Measurements from ENCODE around the gene FUNDC2. TPM values are rescaled to one million over a fixed set of nuclear protein-coding genes. Genes with fewer than 3 reads are reported as not detected.

Gene FUNDC2
- total and polyA plus RNA-seq, 10 of the 15 experiments (the other 5 are each of a cell fraction or from before 2014, with no cell fraction given), result 70.5 to 353 (median 165) TPM

DNA sequence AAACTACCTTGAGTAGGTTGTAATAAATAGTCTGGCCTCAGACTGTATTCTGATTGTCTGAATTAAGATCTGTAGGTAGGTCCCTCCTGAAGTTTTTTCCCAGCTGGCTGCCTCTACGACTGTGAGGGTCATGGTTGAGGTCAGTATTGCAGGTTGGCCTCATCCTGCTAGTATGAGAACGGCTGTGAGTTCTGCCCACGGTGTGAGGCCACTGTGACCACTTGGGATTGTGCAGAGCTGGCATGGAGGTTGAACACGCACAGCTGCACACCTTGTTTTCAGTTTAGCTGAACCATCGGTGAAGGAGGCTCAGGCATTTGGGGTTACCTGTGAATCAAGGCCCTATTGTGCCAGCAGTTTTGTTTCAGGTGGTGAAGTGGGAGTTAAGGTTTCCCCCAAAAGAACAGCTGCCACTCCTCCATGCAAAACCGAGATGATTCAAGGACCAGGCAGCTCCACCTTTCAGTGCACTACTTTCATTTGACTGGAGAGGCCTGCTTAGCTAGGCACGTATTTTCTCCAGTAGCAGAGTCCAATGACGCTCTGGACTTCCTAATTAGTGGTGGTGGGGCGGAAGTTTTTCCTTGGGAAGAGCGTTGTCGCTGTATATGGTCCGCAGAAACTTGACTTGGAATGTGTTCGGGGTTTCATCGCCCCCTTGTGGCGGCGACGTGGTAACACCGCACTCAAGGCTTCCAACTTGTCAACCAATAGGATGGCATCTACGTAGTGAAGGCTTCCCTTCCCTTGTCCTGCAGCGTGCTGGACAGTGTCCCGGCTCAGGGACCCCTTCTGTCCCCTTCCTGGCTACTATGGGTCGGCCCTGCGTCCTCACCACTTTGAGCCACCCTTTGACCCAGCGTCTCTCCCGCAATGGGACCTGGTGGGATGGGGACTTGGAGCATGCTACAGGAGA lies 30.5 kb downstream of the FUNDC2 start (continued):
- TF ChIP-seq, protein P1, sequence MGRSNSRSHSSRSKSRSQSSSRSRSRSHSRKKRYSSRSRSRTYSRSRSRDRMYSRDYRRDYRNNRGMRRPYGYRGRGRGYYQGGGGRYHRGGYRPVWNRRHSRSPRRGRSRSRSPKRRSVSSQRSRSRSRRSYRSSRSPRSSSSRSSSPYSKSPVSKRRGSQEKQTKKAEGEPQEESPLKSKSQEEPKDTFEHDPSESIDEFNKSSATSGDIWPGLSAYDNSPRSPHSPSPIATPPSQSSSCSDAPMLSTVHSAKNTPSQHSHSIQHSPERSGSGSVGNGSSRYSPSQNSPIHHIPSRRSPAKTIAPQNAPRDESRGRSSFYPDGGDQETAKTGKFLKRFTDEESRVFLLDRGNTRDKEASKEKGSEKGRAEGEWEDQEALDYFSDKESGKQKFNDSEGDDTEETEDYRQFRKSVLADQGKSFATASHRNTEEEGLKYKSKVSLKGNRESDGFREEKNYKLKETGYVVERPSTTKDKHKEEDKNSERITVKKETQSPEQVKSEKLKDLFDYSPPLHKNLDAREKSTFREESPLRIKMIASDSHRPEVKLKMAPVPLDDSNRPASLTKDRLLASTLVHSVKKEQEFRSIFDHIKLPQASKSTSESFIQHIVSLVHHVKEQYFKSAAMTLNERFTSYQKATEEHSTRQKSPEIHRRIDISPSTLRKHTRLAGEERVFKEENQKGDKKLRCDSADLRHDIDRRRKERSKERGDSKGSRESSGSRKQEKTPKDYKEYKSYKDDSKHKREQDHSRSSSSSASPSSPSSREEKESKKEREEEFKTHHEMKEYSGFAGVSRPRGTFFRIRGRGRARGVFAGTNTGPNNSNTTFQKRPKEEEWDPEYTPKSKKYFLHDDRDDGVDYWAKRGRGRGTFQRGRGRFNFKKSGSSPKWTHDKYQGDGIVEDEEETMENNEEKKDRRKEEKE (IDR thresholded peaks at IDR 0.05), result no peak
- TF ChIP-seq IKZF1 (conservative IDR thresholded peaks at IDR 0.05) (peak; percentile 57), ESRRA (IDR thresholded peaks at IDR 0.05; ENCODE audit: low read length) (no peak), ASH2L (IDR thresholded peaks at IDR 0.05; ENCODE audit: borderline replicate concordance, low read depth) (no peak), RAD51 (IDR thresholded peaks at IDR 0.05) (no peak), SIN3A (IDR thresholded peaks at IDR 0.05; ENCODE audit: low read depth, low read length) (no peak), SMC3 (IDR thresholded peaks at IDR 0.05; ENCODE audit: borderline replicate concordance, low read length) (peak; percentile 63; the same call in 1 of the 2 replicates), SMAD5 (IDR thresholded peaks at IDR 0.05; ENCODE audit: low read depth) (no peak), GABPA (IDR thresholded peaks at IDR 0.05; ENCODE audit: low read depth) (no peak), ZZZ3 (IDR thresholded peaks at IDR 0.05; ENCODE audit: control insufficient read depth, insufficient read length, low read depth) (no peak), NFYB (IDR thresholded peaks at IDR 0.05; ENCODE audit: insufficient read depth, low read depth, low read length) (0 out of 2 replicates have a peak, but pooled peaks have one; percentile 18)
- TF ChIP-seq, protein P2, sequence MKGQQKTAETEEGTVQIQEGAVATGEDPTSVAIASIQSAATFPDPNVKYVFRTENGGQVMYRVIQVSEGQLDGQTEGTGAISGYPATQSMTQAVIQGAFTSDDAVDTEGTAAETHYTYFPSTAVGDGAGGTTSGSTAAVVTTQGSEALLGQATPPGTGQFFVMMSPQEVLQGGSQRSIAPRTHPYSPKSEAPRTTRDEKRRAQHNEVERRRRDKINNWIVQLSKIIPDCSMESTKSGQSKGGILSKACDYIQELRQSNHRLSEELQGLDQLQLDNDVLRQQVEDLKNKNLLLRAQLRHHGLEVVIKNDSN (IDR thresholded peaks at IDR 0.05; ENCODE audit: borderline replicate concordance, extremely low read length, insufficient read depth, low read depth, low read length), result no peak
- TF ChIP-seq, protein P3, sequence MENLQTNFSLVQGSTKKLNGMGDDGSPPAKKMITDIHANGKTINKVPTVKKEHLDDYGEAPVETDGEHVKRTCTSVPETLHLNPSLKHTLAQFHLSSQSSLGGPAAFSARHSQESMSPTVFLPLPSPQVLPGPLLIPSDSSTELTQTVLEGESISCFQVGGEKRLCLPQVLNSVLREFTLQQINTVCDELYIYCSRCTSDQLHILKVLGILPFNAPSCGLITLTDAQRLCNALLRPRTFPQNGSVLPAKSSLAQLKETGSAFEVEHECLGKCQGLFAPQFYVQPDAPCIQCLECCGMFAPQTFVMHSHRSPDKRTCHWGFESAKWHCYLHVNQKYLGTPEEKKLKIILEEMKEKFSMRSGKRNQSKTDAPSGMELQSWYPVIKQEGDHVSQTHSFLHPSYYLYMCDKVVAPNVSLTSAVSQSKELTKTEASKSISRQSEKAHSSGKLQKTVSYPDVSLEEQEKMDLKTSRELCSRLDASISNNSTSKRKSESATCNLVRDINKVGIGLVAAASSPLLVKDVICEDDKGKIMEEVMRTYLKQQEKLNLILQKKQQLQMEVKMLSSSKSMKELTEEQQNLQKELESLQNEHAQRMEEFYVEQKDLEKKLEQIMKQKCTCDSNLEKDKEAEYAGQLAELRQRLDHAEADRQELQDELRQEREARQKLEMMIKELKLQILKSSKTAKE (IDR thresholded peaks at IDR 0.05; ENCODE audit: low read depth, poor library complexity, severe bottlenecking), result no peak
- TF ChIP-seq, protein P4, sequence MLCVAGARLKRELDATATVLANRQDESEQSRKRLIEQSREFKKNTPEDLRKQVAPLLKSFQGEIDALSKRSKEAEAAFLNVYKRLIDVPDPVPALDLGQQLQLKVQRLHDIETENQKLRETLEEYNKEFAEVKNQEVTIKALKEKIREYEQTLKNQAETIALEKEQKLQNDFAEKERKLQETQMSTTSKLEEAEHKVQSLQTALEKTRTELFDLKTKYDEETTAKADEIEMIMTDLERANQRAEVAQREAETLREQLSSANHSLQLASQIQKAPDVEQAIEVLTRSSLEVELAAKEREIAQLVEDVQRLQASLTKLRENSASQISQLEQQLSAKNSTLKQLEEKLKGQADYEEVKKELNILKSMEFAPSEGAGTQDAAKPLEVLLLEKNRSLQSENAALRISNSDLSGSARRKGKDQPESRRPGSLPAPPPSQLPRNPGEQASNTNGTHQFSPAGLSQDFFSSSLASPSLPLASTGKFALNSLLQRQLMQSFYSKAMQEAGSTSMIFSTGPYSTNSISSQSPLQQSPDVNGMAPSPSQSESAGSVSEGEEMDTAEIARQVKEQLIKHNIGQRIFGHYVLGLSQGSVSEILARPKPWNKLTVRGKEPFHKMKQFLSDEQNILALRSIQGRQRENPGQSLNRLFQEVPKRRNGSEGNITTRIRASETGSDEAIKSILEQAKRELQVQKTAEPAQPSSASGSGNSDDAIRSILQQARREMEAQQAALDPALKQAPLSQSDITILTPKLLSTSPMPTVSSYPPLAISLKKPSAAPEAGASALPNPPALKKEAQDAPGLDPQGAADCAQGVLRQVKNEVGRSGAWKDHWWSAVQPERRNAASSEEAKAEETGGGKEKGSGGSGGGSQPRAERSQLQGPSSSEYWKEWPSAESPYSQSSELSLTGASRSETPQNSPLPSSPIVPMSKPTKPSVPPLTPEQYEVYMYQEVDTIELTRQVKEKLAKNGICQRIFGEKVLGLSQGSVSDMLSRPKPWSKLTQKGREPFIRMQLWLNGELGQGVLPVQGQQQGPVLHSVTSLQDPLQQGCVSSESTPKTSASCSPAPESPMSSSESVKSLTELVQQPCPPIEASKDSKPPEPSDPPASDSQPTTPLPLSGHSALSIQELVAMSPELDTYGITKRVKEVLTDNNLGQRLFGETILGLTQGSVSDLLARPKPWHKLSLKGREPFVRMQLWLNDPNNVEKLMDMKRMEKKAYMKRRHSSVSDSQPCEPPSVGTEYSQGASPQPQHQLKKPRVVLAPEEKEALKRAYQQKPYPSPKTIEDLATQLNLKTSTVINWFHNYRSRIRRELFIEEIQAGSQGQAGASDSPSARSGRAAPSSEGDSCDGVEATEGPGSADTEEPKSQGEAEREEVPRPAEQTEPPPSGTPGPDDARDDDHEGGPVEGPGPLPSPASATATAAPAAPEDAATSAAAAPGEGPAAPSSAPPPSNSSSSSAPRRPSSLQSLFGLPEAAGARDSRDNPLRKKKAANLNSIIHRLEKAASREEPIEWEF (IDR thresholded peaks at IDR 0.05; ENCODE audit: insufficient replicate concordance, low read depth, low read length), result no peak
